ENCODE data around the gene NPM3. TPM values are rescaled to one million over a fixed set of nuclear protein-coding genes. Genes with fewer than 3 reads are reported as not detected.
A peak's percentile ranks its signal among the peaks of the same experiment; 100 is the strongest.

NPM3 gene
- total RNA-seq, 1 donor from 2014 or later: 64.8 TPM

- DNase-seq (ENCODE audit: low read depth, low spot score): no peak
- peaks cover 5% of the 10 kb centered on the region for H3K4me1 Mint-ChIP-seq
These were observed 10.1 kb downstream of the NPM3 start for GRCh38 chr10:101772895-101773761.

GRCh38 chr10:101772017-101772894 lies 11.0 kb downstream of the NPM3 start:
- H3K27me3 Mint-ChIP-seq (ENCODE audit: low read depth): peaks cover 83% of the 10 kb centered on the region
- no peaks in the 10 kb centered on the region for H3K9me3 Mint-ChIP-seq
- no peak for DNase-seq (ENCODE audit: low read depth, low spot score)
- TF ChIP-seq CTCF (conservative IDR thresholded peaks at IDR 0.05): no peak
- H3K36me3 Mint-ChIP-seq (ENCODE audit: low read depth): no peaks in the 10 kb centered on the region
- H3K4me1 Mint-ChIP-seq: no peaks in the 10 kb centered on the region
- H3K27ac Mint-ChIP-seq (ENCODE audit: unreplicated experiment): no peak overlapping the region
- no peak overlapping the region for H3K4me3 Mint-ChIP-seq

More at GRCh38 chr10:101772895-101773761, 10.1 kb downstream of the NPM3 start:
- Mint-ChIP-seq H3K9me3 (no peaks in the 10 kb centered on the region), H3K36me3 (ENCODE audit: low read depth) (peaks cover 5% of the 10 kb centered on the region), H3K27me3 (ENCODE audit: low read depth) (peaks cover 84% of the 10 kb centered on the region), H3K4me3 (peak overlapping the region; percentile 69), H3K27ac (ENCODE audit: unreplicated experiment) (no peak overlapping the region)
- no peak for TF ChIP-seq CTCF (conservative IDR thresholded peaks at IDR 0.05)

DNA sequence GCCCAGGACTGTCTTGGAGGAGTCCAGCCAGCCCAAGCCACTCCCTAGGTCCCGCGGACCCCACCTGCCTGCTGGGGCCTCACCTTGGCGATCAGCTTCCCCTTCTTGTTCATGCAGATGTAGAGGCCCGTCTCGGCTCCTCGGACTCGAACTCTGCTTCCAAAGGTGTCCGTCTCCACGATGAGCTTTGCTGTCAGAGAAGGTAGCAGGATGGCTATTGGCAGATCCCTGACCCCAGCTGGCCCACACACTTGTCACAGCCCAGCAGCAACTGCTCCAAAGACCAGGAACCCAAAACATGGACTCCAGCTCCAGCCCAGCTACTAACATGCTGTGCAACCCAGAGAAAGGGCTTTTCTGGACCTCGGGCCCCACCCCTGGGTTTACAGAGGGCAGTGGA lies 11.9 kb downstream of the NPM3 start:
- Mint-ChIP-seq H3K36me3 (ENCODE audit: low read depth) (no peaks in the 10 kb centered on the region), H3K27me3 (ENCODE audit: low read depth) (peaks cover 83% of the 10 kb centered on the region), H3K27ac (ENCODE audit: unreplicated experiment) (no peak overlapping the region), H3K9me3 (no peaks in the 10 kb centered on the region), H3K4me3 (no peak overlapping the region), H3K4me1 (no peaks in the 10 kb centered on the region)
- no peak for TF ChIP-seq CTCF (conservative IDR thresholded peaks at IDR 0.05)
- DNase-seq (ENCODE audit: low read depth, low spot score): no peak

DNA sequence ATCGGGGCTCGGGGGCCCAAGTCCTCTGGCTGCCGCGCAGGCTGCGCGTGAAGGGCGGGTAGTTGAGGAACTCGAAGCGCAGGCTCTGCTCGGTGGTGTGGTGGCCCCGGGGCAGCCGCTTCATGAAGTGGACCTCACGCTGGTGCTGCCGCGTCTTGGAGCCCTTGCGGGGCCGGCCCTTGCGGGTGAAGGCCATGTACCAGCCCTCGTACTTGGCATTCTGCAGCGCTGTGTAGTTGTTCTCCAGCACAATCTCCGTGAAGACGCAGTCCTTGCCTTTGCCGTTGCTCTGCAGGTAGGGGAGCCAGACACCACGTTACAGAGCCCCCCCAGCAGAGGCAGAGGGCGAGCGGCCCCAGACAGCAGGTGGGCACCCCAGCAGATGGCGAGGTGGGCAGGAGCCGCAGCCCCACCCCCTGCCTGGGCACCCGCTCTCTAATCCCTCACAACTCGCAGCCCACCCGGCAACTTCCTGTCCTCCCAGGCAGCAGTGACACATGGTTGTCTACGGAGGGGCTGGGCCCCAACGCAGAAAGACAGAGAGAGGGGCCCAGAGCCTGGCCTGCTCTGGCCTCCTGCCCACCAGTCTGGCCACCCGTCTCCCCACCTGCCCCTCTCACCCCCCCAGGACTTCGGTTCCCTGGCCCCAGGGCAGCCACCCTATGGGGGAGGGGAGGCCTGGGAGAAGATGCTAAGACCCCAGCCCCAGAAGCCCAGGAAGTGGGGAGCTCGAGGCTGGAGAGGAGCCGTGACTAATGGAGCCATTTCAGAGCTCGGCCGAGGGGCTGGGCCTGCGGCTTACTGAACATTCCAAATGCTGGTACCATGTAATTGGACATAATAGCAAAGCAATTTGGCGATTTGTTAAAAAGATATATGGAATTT lies 12.7 kb downstream of the NPM3 start:
- DNase-seq (ENCODE audit: low read depth, low spot score): no peak
- no peak for TF ChIP-seq CTCF (conservative IDR thresholded peaks at IDR 0.05)
- H3K4me3 Mint-ChIP-seq: no peak overlapping the region
- no peak overlapping the region for H3K27ac Mint-ChIP-seq (ENCODE audit: unreplicated experiment)
- H3K36me3 Mint-ChIP-seq (ENCODE audit: low read depth): no peaks in the 10 kb centered on the region
- H3K4me1 Mint-ChIP-seq: no peaks in the 10 kb centered on the region
- H3K9me3 Mint-ChIP-seq: no peaks in the 10 kb centered on the region
- peaks cover 91% of the 10 kb centered on the region for H3K27me3 Mint-ChIP-seq (ENCODE audit: low read depth)

Measured in neural crest cell (in vitro differentiated cells).